Measurements from ENCODE around the gene GH1. TPM values are rescaled to one million over a fixed set of nuclear protein-coding genes. Genes with fewer than 3 reads are reported as not detected.

The GH1 gene
- total RNA-seq, 1 experiment from 2014 or later: not detected

GRCh38 chr17:63956296-63956920 lies 37.8 kb upstream of the GH1 start (continued):
- TF ChIP-seq SRF (IDR thresholded peaks at IDR 0.05; ENCODE audit: low read depth) (no peak), REST (IDR thresholded peaks at IDR 0.05; ENCODE audit: low read depth) (no peak), FOSL1 (IDR thresholded peaks at IDR 0.05; ENCODE audit: low read depth) (no peak), SIN3A (IDR thresholded peaks at IDR 0.05; ENCODE audit: low read depth) (no peak), EZH2 (IDR thresholded peaks at IDR 0.05) (no peak), ATF3 (IDR thresholded peaks at IDR 0.05) (no peak)

GRCh38 chr17:63955791-63956190 lies 37.2 kb upstream of the GH1 start:
- Histone ChIP-seq H4K20me1 (ENCODE audit: insufficient read depth) (no peaks in the 10 kb centered on the region), H3K27ac (ENCODE audit: low read depth, low read length) (no peak overlapping the region), H3K79me2 (ENCODE audit: insufficient read depth, low read length) (no peaks in the 10 kb centered on the region), H3K9ac (ENCODE audit: low read length) (no peak overlapping the region), H3K9me2 (ENCODE audit: insufficient read depth) (no peaks in the 10 kb centered on the region), H3K9me3 (ENCODE audit: control insufficient read depth in 1 of 2, insufficient read depth in 1 of 2, low read depth in 1 of 2, low read length in 2 of 2) (no peaks in the 10 kb centered on the region), H3K36me3 (ENCODE audit: control insufficient read depth in 1 of 2, insufficient read depth in 2 of 2, low read length in 2 of 2) (no peaks in the 10 kb centered on the region), H3K4me3 (replicated peaks in 1 of 2; ENCODE audit: low read depth in 1 of 2, low read length in 2 of 2) (no peak overlapping the region), H3K27me3 (ENCODE audit: insufficient read depth, low read length) (no peaks in the 10 kb centered on the region), H2AFZ (ENCODE audit: low read depth, low read length, poor library complexity, severe bottlenecking) (no peak overlapping the region), H3K4me1 (ENCODE audit: control insufficient read depth in 1 of 2, insufficient read depth in 2 of 2, low read length in 2 of 2) (peaks cover 0 to 9% of the 10 kb centered on the region in 2 experiments; a peak in 2 of 4 replicates), H3K4me2 (ENCODE audit: low read length) (no peak overlapping the region)
- ATAC-seq (no peak), DNase-seq (ENCODE audit: low read depth, low spot score) (no peak)
- BruUV-seq (replicated peaks): no TSS peak
- ChIA-PET CTCF (interaction anchor here (1.5 to 4.0 kb wide), 3 partner anchors 9 to 37 kb away, joined by 4 to 29 read pairs (median 4); partner anchors contain the start of gene GH1), POLR2A (no interaction called here), RAD21 (ENCODE audit: low non-redundant PET in 1 of 2, low total read pairs in 2 of 2, uncharacterized antibody in 2 of 2, unreplicated experiment in 2 of 2) (no interaction called here)
- intact Hi-C loops (cut with micrococcal nuclease): no loop called here
- TF ChIP-seq CTCF (IDR thresholded peaks at IDR 0.05 in 2 of 3, conservative IDR thresholded peaks at IDR 0.05 in 1 of 3; ENCODE audit: borderline replicate concordance in 1 of 3, insufficient read depth in 1 of 3, low read depth in 2 of 3, low read length in 2 of 3) (no peak), ELF1 (IDR thresholded peaks at IDR 0.05; ENCODE audit: borderline replicate concordance, low read depth) (no peak), ZBTB33 (IDR thresholded peaks at IDR 0.05; ENCODE audit: extremely low read depth, insufficient replicate concordance, low read length) (no peak), SIN3A (IDR thresholded peaks at IDR 0.05; ENCODE audit: low read depth) (no peak), RAD21 (IDR thresholded peaks at IDR 0.05; ENCODE audit: low read depth) (no peak), CEBPB (IDR thresholded peaks at IDR 0.05; ENCODE audit: low read depth) (no peak), ZFX (IDR thresholded peaks at IDR 0.05) (no peak), JUND (IDR thresholded peaks at IDR 0.05) (no peak), REST (IDR thresholded peaks at IDR 0.05; ENCODE audit: low read depth) (no peak)
